Subcutaneous abdominal adipose tissue (tissue), 5 donors: ENCODE results near the gene AKAP5.

ENCODE experiments used
- H3K27ac ChIP-seq: one replicate; pipeline ENCODE4 v1.7.0; 2013; ENCODE audit warnings: low read depth, mild to moderate bottlenecking, inconsistent platforms, low read length, moderate library complexity
- H3K27me3 ChIP-seq, 5 donors: one replicate each; pipeline ENCODE4 v1.7.0; 2013; ENCODE audit warnings: low read length in 5 of 5, inconsistent platforms in 1 of 5; ENCODE audit not compliant: control insufficient read depth in 5 of 5, insufficient read depth in 4 of 5
- H3K36me3 ChIP-seq, 5 donors: one replicate each; pipeline ENCODE4 v1.7.0; 2013; ENCODE audit warnings: low read length in 5 of 5; ENCODE audit not compliant: control insufficient read depth in 5 of 5, insufficient read depth in 5 of 5
- H3K4me1 ChIP-seq, 5 donors: one replicate each; pipeline ENCODE4 v1.7.0; 2013; ENCODE audit warnings: low read length in 5 of 5, mild to moderate bottlenecking in 3 of 5, moderate library complexity in 1 of 5; ENCODE audit not compliant: control insufficient read depth in 5 of 5, insufficient read depth in 5 of 5
- H3K4me3 ChIP-seq, 5 donors: one replicate each; pipeline ENCODE4 v1.7.0; 2013; ENCODE audit warnings: low read length in 5 of 5, low read depth in 1 of 5
- H3K9ac ChIP-seq, 5 donors: one replicate each; pipeline ENCODE4 v1.7.0; 2013; ENCODE audit warnings: low read length in 5 of 5, mild to moderate bottlenecking in 4 of 5, moderate library complexity in 3 of 5
- H3K9me3 ChIP-seq, 5 donors: one replicate each; pipeline ENCODE4 v1.7.0; 2013; ENCODE audit warnings: low read length in 5 of 5; ENCODE audit not compliant: control insufficient read depth in 5 of 5
- donor health status: healthy.
- donor health status: healthy.
- donor health status: healthy.
- donor health status: healthy.
- donor health status: healthy.

AKAP5 gene

DNA sequence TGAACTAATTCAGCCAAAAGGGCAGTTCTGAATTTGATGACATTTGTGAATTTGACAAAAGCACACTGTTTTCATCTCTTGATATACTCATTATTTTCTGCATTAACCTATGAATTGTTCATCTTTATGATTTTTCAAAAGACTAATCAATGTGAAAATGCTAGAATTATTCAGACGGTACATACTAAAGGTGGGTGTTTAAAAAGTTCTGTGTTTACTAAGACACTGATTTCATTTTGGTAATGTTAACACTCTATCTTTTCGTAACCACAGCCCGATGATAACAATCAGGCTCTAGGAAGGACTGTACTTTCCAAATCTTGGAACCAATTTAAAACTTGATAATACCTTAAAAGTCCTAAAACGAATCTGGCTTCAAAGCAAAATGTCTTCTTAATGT is 9.4 kb downstream of the AKAP5 start:
- H3K4me3 ChIP-seq, result no peak overlapping the region
- H3K4me1 ChIP-seq, result no peaks in the 10 kb centered on the region
- no peak overlapping the region for H3K9ac ChIP-seq
- no peaks in the 10 kb centered on the region for H3K27me3 ChIP-seq
- no peaks in the 10 kb centered on the region for H3K9me3 ChIP-seq
- H3K36me3 ChIP-seq, result peaks cover 0 to 5% (median 0%) of the 10 kb centered on the region in 5 donors
- no peak overlapping the region for H3K27ac ChIP-seq

GRCh38 chr14:64475585-64476273 is 10.4 kb downstream of the AKAP5 start:
- H3K4me1 ChIP-seq, result no peaks in the 10 kb centered on the region
- no peak overlapping the region for H3K27ac ChIP-seq
- H3K36me3 ChIP-seq, result peaks cover 0 to 8% (median 0%) of the 10 kb centered on the region in 5 donors
- no peaks in the 10 kb centered on the region for H3K9me3 ChIP-seq
- no peaks in the 10 kb centered on the region for H3K27me3 ChIP-seq
- H3K9ac ChIP-seq, result no peak overlapping the region
- no peak overlapping the region for H3K4me3 ChIP-seq

- no peak overlapping the region for H3K27ac ChIP-seq
Measured at GRCh38 chr14:64476438-64476837, 11.1 kb downstream of the AKAP5 start.

DNA sequence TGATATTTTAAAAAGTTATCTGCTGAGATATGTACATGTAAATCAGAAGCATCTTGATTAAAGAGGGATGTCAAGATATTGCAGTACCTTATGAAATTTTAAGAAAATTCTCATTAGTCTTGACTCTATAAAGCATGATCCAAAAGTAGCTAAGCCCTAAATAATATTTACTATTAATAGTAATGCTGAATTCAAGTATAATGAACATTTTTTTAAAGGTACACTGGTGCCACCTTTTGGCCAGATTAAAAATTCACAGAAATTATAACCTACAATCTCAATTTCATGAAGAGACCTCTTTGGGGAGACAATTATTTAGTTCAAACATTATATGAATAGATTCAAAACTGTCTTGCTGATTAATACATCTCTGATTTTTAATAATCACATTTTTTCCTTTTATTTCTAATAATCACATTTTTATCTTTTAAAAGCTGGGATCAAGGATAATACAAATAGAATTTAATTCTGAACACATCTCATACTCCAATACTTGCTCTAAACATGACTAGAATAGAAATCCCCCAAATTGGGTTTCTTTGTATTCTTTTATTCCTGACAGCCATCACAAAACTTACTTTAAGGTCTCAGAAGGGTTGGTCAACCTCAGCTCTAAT is 13.4 kb downstream of the AKAP5 start:
- Histone ChIP-seq H3K9ac (no peak overlapping the region), H3K36me3 (peaks cover 0 to 13% (median 0%) of the 10 kb centered on the region in 5 donors), H3K27ac (no peak overlapping the region), H3K4me3 (no peak overlapping the region), H3K4me1 (no peaks in the 10 kb centered on the region), H3K9me3 (no peaks in the 10 kb centered on the region), H3K27me3 (no peaks in the 10 kb centered on the region)

More at GRCh38 chr14:64476438-64476837, 11.1 kb downstream of the AKAP5 start:
- no peaks in the 10 kb centered on the region for H3K27me3 ChIP-seq
- H3K4me3 ChIP-seq, result no peak overlapping the region
- no peaks in the 10 kb centered on the region for H3K9me3 ChIP-seq
- no peaks in the 10 kb centered on the region for H3K4me1 ChIP-seq
- H3K9ac ChIP-seq, result no peak overlapping the region
- peaks cover 0 to 13% (median 0%) of the 10 kb centered on the region in 5 donors for H3K36me3 ChIP-seq

DNA sequence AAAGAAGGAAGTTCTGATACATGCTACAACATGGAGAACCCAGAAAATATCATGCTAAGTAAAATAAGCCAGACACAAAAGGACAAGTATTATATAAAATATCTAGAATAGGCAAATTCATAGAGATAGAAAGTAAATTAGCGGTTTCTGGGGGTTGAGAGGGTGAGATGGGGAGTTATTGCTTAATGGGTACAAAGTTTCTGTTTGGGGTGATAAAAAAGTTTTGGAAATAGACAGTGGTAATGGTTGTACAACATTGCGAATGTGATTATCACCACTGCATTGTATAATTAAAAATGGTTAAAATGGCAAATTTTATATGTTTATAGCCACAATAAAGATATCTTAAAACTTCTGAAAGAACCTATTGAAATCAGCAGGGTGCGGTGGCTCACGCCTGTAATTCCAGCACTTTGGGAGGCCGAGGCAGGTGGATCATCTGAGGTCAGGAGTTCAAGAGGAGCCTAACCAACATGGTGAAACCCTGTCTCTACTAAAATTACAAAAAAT is 23.3 kb downstream of the AKAP5 start:
- Histone ChIP-seq H3K27ac (no peak overlapping the region), H3K36me3 (peaks cover 16 to 43% (median 24%) of the 10 kb centered on the region in 5 donors), H3K4me1 (no peaks in the 10 kb centered on the region), H3K9ac (no peak overlapping the region), H3K4me3 (no peak overlapping the region), H3K9me3 (no peaks in the 10 kb centered on the region), H3K27me3 (no peaks in the 10 kb centered on the region)

DNA sequence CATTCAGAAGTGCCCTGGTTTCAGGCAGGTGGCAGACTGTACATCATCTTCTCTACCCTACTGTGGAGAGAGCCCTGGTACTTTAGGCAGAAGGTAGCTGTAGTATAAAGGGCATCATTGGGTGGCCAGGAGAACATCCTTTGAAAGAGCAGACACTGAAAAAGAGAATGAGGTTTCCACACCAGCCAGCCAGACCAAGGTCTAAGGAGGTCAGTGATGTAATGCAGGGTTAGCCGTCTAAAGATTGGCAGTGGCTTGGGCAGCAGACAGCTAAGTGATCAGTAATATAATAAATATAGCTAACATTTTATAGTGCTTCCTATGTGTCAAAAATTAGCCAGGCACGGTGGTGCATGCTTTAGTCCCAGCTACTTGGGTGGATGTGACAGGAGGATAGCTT is 26.3 kb downstream of the AKAP5 start:
- Histone ChIP-seq H3K27ac (no peak overlapping the region), H3K9ac (no peak overlapping the region), H3K9me3 (no peaks in the 10 kb centered on the region), H3K4me3 (no peak overlapping the region), H3K36me3 (peaks cover 16 to 38% (median 26%) of the 10 kb centered on the region in 5 donors), H3K4me1 (no peaks in the 10 kb centered on the region), H3K27me3 (no peaks in the 10 kb centered on the region)

DNA sequence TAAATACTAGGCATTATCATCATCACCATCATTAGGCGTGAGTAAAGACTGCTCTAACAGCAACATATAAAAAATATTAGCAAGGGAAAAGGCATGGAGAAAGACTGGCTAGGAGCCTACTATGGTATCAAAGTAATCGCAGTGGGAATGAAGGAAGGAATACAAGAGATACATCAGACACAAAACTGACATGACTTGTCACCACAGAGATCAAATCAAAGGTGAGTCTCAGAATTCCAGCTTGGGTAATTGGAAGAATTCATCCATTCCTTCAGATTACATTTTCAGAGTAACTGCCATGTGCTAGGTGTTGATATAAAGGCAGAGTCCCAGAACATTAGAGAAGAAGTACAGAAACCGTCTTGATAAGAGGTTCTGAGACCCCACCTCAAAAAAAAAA is 28.2 kb downstream of the AKAP5 start:
- no peak overlapping the region for H3K27ac ChIP-seq
- no peaks in the 10 kb centered on the region for H3K27me3 ChIP-seq

DNA sequence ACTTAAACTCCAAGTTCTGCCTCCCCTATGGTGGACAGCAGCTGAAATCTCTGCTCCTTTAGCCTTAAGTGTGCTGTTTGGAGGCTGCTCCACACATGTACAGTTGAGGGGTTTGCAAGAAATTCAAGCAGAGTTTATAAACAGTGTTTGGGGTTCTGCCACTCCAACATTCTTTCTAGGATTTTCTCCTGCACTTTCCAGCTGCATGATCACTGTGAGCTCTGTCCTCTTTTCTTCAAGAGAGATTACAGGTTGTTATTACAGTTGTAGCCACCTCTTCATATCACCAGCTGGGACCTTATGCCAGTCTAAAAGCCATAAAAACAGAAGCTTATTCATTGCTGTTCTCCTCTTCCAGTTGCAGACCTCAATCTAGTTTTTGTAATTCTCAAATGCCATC is 30.0 kb downstream of the AKAP5 start:
- H3K9ac ChIP-seq, result no peak overlapping the region
- H3K36me3 ChIP-seq, result peaks cover 3 to 12% (median 5%) of the 10 kb centered on the region in 5 donors
- H3K27me3 ChIP-seq, result no peaks in the 10 kb centered on the region
- H3K9me3 ChIP-seq, result no peaks in the 10 kb centered on the region
- no peak overlapping the region for H3K4me3 ChIP-seq
- H3K4me1 ChIP-seq, result no peaks in the 10 kb centered on the region
- no peak overlapping the region for H3K27ac ChIP-seq

More for the DNA sequence above, 28.2 kb downstream of the AKAP5 start:
- Histone ChIP-seq H3K4me3 (no peak overlapping the region), H3K4me1 (no peaks in the 10 kb centered on the region), H3K9ac (no peak overlapping the region), H3K36me3 (peaks cover 3 to 23% (median 10%) of the 10 kb centered on the region in 5 donors), H3K9me3 (no peaks in the 10 kb centered on the region)

GRCh38 chr14:64496764-64497163 is 31.5 kb downstream of the AKAP5 start:
- Histone ChIP-seq H3K27me3 (no peaks in the 10 kb centered on the region), H3K36me3 (peaks cover 0 to 11% (median 5%) of the 10 kb centered on the region in 5 donors), H3K27ac (no peak overlapping the region), H3K4me1 (peaks cover 0 to 9% (median 9%) of the 10 kb centered on the region in 5 donors), H3K9ac (no peak overlapping the region), H3K4me3 (no peak overlapping the region), H3K9me3 (no peaks in the 10 kb centered on the region)

- H3K27ac ChIP-seq, result no peak overlapping the region
- no peaks in the 10 kb centered on the region for H3K9me3 ChIP-seq
- H3K9ac ChIP-seq, result peak overlapping the region in 1 of 5 donors; percentile 46
- peaks cover 0 to 3% (median 3%) of the 10 kb centered on the region in 5 donors for H3K36me3 ChIP-seq
- H3K4me3 ChIP-seq, result no peak overlapping the region
- peaks cover 4 to 31% (median 23%) of the 10 kb centered on the region in 5 donors for H3K4me1 ChIP-seq
- no peaks in the 10 kb centered on the region for H3K27me3 ChIP-seq
Measured at GRCh38 chr14:64500088-64500487, 34.8 kb downstream of the AKAP5 start.
